Measurements from ENCODE around the gene DBET.
"Not testable (repeated sequence)": the region's sequence is repeated elsewhere in the genome, so short reads cannot be mapped to it uniquely, and the experiment has no call there.

DNA sequence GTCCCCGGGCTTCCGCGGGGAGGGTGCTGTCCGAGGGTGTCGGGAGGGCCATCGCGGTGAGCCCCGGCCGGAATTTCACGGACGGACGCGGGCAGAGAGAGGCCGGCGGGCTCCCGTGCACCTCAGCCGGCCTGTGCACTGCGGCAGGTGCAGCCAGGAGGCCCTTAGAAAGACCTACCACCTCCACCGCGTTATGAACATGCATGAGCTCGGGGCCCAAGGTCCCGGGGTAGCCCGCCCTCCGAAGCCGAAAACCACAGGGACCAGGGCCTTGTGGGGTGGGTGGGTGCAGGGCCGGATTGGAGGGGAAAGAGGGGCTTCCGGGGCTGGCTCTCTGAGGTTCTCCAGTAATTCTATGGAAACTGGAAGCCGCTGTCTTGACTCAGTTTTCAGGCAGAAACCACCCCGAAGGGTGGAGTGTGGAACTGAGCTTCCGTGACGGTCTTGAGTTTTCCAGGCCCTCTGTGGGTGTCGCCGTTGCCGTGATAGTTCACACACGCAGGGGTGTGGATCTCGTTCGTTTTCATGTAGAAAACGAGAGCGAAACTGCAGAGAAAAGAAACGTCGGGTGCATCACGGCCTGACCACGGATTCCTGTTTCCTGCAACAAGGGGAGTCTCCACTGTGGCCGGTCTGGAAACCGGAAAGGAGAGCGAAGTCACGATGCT is 41.6 kb upstream of the DBET start:
- TF ChIP-seq, protein P1, sequence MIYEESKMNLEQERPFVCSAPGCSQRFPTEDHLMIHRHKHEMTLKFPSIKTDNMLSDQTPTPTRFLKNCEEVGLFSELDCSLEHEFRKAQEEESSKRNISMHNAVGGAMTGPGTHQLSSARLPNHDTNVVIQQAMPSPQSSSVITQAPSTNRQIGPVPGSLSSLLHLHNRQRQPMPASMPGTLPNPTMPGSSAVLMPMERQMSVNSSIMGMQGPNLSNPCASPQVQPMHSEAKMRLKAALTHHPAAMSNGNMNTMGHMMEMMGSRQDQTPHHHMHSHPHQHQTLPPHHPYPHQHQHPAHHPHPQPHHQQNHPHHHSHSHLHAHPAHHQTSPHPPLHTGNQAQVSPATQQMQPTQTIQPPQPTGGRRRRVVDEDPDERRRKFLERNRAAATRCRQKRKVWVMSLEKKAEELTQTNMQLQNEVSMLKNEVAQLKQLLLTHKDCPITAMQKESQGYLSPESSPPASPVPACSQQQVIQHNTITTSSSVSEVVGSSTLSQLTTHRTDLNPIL (CRISPR knock-in tag; IDR thresholded peaks at IDR 0.05; ENCODE audit: low read depth): not testable (repeated sequence)
- not testable (repeated sequence) for TF ChIP-seq ZC3H10 (CRISPR knock-in tag; IDR thresholded peaks at IDR 0.05); PPARA (CRISPR knock-in tag; IDR thresholded peaks at IDR 0.05; ENCODE audit: borderline replicate concordance); GLIS3 (CRISPR knock-in tag; IDR thresholded peaks at IDR 0.05)
- TF ChIP-seq, protein P2, sequence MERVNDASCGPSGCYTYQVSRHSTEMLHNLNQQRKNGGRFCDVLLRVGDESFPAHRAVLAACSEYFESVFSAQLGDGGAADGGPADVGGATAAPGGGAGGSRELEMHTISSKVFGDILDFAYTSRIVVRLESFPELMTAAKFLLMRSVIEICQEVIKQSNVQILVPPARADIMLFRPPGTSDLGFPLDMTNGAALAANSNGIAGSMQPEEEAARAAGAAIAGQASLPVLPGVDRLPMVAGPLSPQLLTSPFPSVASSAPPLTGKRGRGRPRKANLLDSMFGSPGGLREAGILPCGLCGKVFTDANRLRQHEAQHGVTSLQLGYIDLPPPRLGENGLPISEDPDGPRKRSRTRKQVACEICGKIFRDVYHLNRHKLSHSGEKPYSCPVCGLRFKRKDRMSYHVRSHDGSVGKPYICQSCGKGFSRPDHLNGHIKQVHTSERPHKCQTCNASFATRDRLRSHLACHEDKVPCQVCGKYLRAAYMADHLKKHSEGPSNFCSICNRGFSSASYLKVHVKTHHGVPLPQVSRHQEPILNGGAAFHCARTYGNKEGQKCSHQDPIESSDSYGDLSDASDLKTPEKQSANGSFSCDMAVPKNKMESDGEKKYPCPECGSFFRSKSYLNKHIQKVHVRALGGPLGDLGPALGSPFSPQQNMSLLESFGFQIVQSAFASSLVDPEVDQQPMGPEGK (CRISPR knock-in tag; IDR thresholded peaks at IDR 0.05; ENCODE audit: borderline replicate concordance): not testable (repeated sequence)
- TF ChIP-seq, protein P3, sequence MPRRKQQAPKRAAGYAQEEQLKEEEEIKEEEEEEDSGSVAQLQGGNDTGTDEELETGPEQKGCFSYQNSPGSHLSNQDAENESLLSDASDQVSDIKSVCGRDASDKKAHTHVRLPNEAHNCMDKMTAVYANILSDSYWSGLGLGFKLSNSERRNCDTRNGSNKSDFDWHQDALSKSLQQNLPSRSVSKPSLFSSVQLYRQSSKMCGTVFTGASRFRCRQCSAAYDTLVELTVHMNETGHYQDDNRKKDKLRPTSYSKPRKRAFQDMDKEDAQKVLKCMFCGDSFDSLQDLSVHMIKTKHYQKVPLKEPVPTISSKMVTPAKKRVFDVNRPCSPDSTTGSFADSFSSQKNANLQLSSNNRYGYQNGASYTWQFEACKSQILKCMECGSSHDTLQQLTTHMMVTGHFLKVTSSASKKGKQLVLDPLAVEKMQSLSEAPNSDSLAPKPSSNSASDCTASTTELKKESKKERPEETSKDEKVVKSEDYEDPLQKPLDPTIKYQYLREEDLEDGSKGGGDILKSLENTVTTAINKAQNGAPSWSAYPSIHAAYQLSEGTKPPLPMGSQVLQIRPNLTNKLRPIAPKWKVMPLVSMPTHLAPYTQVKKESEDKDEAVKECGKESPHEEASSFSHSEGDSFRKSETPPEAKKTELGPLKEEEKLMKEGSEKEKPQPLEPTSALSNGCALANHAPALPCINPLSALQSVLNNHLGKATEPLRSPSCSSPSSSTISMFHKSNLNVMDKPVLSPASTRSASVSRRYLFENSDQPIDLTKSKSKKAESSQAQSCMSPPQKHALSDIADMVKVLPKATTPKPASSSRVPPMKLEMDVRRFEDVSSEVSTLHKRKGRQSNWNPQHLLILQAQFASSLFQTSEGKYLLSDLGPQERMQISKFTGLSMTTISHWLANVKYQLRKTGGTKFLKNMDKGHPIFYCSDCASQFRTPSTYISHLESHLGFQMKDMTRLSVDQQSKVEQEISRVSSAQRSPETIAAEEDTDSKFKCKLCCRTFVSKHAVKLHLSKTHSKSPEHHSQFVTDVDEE (CRISPR knock-in tag; IDR thresholded peaks at IDR 0.05): not testable (repeated sequence)

All from SK-N-SH treated with all-trans-retinoic acid at 6 μM for 48 hours (cell line).